B cell (primary cell): ENCODE data around the gene FAM81A. TPM values are rescaled to one million over a fixed set of nuclear protein-coding genes. Genes with fewer than 3 reads are reported as not detected.

ENCODE experiments used
- ATAC-seq: fragments of 200-7000 bp; cut with Tn5 transposase; one replicate; pipeline ENCODE4 v1.10.0; 2021; ENCODE audit warnings: low read depth, mild to moderate bottlenecking, moderate number of reproducible peaks, moderate library complexity
- CTCF ChIA-PET: fragments of 350-600 bp; sonication (Branson Sonifier 250); formaldehyde crosslinking; loops from one replicate; lab custom pipeline; 2021; ENCODE audit warnings: antibody characterized with exemption, inconsistent platforms; lab: Charles Lee
- POLR2A ChIA-PET: fragments of 350-600 bp; sonication (Branson Sonifier 250); formaldehyde crosslinking; loops from one replicate; lab custom pipeline; 2021; ENCODE audit warnings: antibody characterized with exemption; lab: Charles Lee
- DNase-seq: peaks from one replicate; pipeline ENCODE4 v3.0.0; 2013
- H2AFZ ChIP-seq: 2 replicates; pipeline ENCODE4 v1.6.1; 2012; ENCODE audit warnings: mild to moderate bottlenecking, low read depth, low read length; ENCODE audit not compliant: insufficient read depth, poor library complexity, severe bottlenecking
- H3K27ac ChIP-seq, 2 donors: 1 replicate in 1 of 2; 2 replicates in 1 of 2; pipeline ENCODE4 v1.5.1; 2012 to 2013; ENCODE audit warnings: low read length in 2 of 2, mild to moderate bottlenecking in 2 of 2, moderate library complexity in 1 of 2
- H3K27me3 ChIP-seq, 4 experiments: fragments of 200-600 bp in 1 of 4; sonication (generic) in 1 of 4; replicated peaks in 1 of 4; 1 replicate in 2 of 4; 2 replicates in 2 of 4; pipeline versions ENCODE4 v1.6.1 to v1.7.0; 2013 to 2016; ENCODE audit warnings: low read length in 3 of 4, mild to moderate bottlenecking in 2 of 4, mixed read lengths in 1 of 4, moderate library complexity in 1 of 4; ENCODE audit not compliant: insufficient read depth in 4 of 4, control insufficient read depth in 3 of 4; ENCODE audit errors: control extremely low read depth in 1 of 4
- H3K36me3 ChIP-seq, 2 experiments: replicated peaks in 1 of 2; 1 replicate in 1 of 2; 2 replicates in 1 of 2; pipeline versions ENCODE4 v1.6.1 to v1.7.1; 2013; ENCODE audit warnings: low read length in 1 of 2; ENCODE audit not compliant: insufficient read depth in 2 of 2, control insufficient read depth in 1 of 2; ENCODE audit errors: control extremely low read depth in 1 of 2, extremely low read depth in 1 of 2
- H3K4me1 ChIP-seq, 2 donors: fragments of 200-600 bp in 1 of 2; sonication (generic) in 1 of 2; 1 replicate in 1 of 2; 2 replicates in 1 of 2; pipeline versions ENCODE4 v1.5.1 to v1.6.1; 2013 to 2017; ENCODE audit warnings: low read length in 2 of 2; ENCODE audit not compliant: control insufficient read depth in 2 of 2, insufficient read depth in 2 of 2
- H3K4me2 ChIP-seq: replicated peaks from 2 replicates; pipeline ENCODE3; 2012; ENCODE audit warnings: mild to moderate bottlenecking, low read depth, low read length; ENCODE audit not compliant: poor library complexity, severe bottlenecking
- H3K4me3 ChIP-seq, 5 experiments: fragments of 200-600 bp in 1 of 5; sonication (generic) in 1 of 5; 1 replicate in 3 of 5; 2 replicates in 2 of 5; pipeline versions ENCODE4 v1.5.1 to v1.7.0; 2011 to 2016; ENCODE audit warnings: low read length in 4 of 5, mild to moderate bottlenecking in 4 of 5, low read depth in 2 of 5, control low read depth in 1 of 5, moderate library complexity in 1 of 5; ENCODE audit not compliant: insufficient read depth in 1 of 5; ENCODE audit errors: control extremely low read depth in 1 of 5, extremely low read depth in 1 of 5
- H3K79me2 ChIP-seq: fragments of 200-600 bp; sonication (generic); one replicate; pipeline ENCODE4 v1.6.0; 2016; ENCODE audit warnings: low read length; ENCODE audit not compliant: control insufficient read depth, insufficient read depth
- H3K9ac ChIP-seq: fragments of 200-600 bp; sonication (generic); 2 replicates; pipeline ENCODE4 v1.6.1; 2017; ENCODE audit warnings: mild to moderate bottlenecking, low read length, moderate library complexity
- H3K9me3 ChIP-seq, 3 donors: one replicate each; pipeline versions ENCODE4 v1.6.1 to v1.7.1; 2013; ENCODE audit warnings: low read length in 2 of 3; ENCODE audit not compliant: control insufficient read depth in 2 of 3, insufficient read depth in 1 of 3; ENCODE audit errors: control extremely low read depth in 1 of 3
- H4K20me1 ChIP-seq: 2 replicates; pipeline ENCODE4 v1.6.0; 2012; ENCODE audit warnings: mild to moderate bottlenecking, low read length; ENCODE audit not compliant: insufficient read depth, control insufficient read depth, poor library complexity, severe bottlenecking
- H3K27ac Mint-ChIP-seq: one replicate; pipeline ENCODE4 v1.8.0; 2021; ENCODE audit warnings: mixed read lengths
- H3K27me3 Mint-ChIP-seq: one replicate; pipeline ENCODE4 v1.8.0; 2021; ENCODE audit warnings: mixed read lengths
- H3K4me1 Mint-ChIP-seq: one replicate; pipeline ENCODE4 v1.8.0; 2021; ENCODE audit warnings: mixed read lengths
- H3K4me3 Mint-ChIP-seq: one replicate; pipeline ENCODE4 v1.8.0; 2021; ENCODE audit warnings: mixed read lengths
- H3K9me3 Mint-ChIP-seq: one replicate; pipeline ENCODE4 v1.8.0; 2022; ENCODE audit warnings: mixed read lengths; ENCODE audit not compliant: insufficient read depth
- EZH2 ChIP-seq: IDR thresholded peaks from 2 replicates; pipeline ENCODE4 v1.6.1; 2012; ENCODE audit warnings: borderline replicate concordance, low read depth, mild to moderate bottlenecking, moderate library complexity, low read length; ENCODE audit not compliant: insufficient read depth, poor library complexity, severe bottlenecking
- WGBS: methylation state at CpG from one replicate; pipeline ENCODE4 v1.1.5; 2013; ENCODE audit warnings: missing lambda C conversion rate; ENCODE audit not compliant: insufficient coverage; 5-methylcytosine and 5-hydroxymethylcytosine counted together
- intact Hi-C: fragments of 100-400 bp; cut with micrococcal nuclease; formaldehyde crosslinking; loops from one replicate; pipeline ENCODE4 v1.10.0; 2022
- polyA plus RNA-seq: library from polyadenylated mRNA; depleted of rRNA; stranded (reverse); fragments of >200 nt; gene quantifications from 2 replicates; pipeline ENCODE4 v1.2.3, GENCODE V29; 2012
- total RNA-seq, 2 donors: library from RNA; stranded (reverse); fragments of 120-200 nt in 1 of 2; gene quantifications; 1 replicate in 1 of 2; 2 replicates in 1 of 2; pipeline versions ENCODE4 v1.2.3 to v1.2.4, GENCODE V29; 2013 to 2022
- TF ChIP-seq, protein P1 (sequence below): fragments of 200-600 bp; IDR thresholded peaks from one replicate; pipeline ENCODE4 v1.8.0; 2022; ENCODE audit warnings: antibody characterized with exemption, mild to moderate bottlenecking

The FAM81A gene
- total and polyA plus RNA-seq, 2 donors (not counting 1 experiment from before 2014, with no cell fraction given), result 2.0 to 3.9 TPM

DNA sequence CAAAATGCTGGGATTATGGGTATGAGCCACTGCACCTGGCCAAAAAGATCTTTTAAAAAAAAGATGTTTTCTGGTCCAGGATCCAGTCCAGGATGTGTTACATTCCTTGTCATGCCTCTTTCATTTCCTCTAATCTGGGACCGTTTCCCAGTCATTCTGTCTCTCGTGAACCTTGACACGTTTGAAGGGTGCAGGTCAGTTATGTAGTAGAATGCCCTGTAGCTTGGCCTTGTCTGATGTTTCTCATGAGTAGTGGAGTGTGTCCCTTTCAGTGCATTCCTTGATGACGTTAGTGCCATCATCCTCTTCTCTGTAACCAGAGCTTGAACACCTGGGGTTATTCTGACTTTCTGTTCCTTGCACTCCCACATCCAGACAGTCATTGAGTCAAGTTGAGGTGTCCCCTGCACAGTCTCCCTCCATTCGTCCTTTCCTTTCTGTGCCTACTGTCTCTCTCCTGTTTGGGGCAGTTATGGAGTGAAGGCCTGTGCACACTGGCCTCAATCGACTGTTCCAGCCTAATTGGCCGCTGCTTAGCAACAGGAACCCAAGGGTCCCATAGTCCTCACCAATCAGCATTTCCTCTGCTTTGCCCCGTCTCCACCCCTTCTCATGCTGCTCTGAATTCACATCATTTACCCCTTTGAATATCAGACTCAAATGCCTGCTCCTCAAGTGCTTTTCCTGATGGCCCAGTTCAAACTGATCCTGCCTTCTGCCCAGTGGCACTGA is 5.5 kb downstream of the FAM81A start:
- ChIA-PET POLR2A (no interaction called here), CTCF (no interaction called here)
- DNase-seq (no peak), ATAC-seq (no peak)
- peaks cover 36% of the 10 kb centered on the region for H3K4me1 Mint-ChIP-seq
- H2AFZ ChIP-seq, result no peak overlapping the region
- no peaks in the 10 kb centered on the region for H3K9me3 ChIP-seq
- H3K36me3 ChIP-seq, result no peaks in the 10 kb centered on the region
- no peaks in the 10 kb centered on the region for H3K9me3 Mint-ChIP-seq
- no peaks in the 10 kb centered on the region for H3K79me2 ChIP-seq
- no peaks in the 10 kb centered on the region for H3K27me3 Mint-ChIP-seq
- no peak overlapping the region for H3K9ac ChIP-seq
- peak overlapping the region; percentile 44 for H3K27ac Mint-ChIP-seq
- no peak overlapping the region for H3K4me2 ChIP-seq
- 96% methylated on average over 3 of the region's 8 CpGs for WGBS
- intact Hi-C loops, result no loop called here
- H3K4me3 Mint-ChIP-seq, result no peak overlapping the region
- H3K27ac ChIP-seq, result no peak overlapping the region
- H3K4me1 ChIP-seq, result peaks cover 18 to 26% of the 10 kb centered on the region in 2 donors
- no peaks in the 10 kb centered on the region for H4K20me1 ChIP-seq
- no peak for TF ChIP-seq EZH2
- TF ChIP-seq, protein P1, sequence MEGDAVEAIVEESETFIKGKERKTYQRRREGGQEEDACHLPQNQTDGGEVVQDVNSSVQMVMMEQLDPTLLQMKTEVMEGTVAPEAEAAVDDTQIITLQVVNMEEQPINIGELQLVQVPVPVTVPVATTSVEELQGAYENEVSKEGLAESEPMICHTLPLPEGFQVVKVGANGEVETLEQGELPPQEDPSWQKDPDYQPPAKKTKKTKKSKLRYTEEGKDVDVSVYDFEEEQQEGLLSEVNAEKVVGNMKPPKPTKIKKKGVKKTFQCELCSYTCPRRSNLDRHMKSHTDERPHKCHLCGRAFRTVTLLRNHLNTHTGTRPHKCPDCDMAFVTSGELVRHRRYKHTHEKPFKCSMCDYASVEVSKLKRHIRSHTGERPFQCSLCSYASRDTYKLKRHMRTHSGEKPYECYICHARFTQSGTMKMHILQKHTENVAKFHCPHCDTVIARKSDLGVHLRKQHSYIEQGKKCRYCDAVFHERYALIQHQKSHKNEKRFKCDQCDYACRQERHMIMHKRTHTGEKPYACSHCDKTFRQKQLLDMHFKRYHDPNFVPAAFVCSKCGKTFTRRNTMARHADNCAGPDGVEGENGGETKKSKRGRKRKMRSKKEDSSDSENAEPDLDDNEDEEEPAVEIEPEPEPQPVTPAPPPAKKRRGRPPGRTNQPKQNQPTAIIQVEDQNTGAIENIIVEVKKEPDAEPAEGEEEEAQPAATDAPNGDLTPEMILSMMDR, result no peak
- H3K27me3 ChIP-seq, result no peaks in the 10 kb centered on the region
- no peak overlapping the region for H3K4me3 ChIP-seq

DNA sequence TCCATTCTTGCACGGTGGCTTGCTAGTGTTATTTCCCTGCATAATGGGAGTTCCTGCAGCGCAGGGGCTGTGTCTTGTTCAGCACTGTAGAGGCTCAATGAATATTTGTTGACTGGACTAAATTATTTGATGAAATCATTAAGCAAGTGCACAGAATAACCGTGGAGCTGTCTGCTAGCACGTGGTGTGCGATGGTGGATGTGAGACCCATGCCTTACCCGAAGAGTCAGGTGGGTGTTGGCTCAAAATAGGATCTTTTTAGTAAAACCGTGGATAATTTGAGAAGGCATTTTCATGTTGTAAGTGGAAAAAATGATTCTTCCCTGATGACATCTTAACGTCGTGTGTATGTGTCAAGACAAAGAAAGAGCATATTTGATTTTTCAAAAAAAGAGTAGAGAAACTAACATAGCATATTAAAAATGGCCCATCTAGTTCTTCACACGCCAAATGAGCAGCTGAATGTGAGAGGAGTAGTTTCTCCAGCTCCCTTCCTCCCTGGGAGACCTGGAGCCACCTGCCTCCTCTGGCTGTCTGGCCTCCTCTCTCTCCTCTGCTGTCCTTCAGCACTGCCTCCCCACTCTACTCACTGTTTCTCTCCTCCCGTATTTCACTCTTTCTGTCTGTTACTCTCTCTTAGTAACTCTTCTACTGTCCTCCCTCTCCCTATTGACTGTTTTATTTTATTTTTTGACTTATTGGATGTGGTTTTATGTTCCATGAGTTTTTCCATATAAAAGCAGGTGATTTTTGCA is 6.3 kb downstream of the FAM81A start:
- no peak overlapping the region for H3K9ac ChIP-seq
- no peaks in the 10 kb centered on the region for H3K27me3 ChIP-seq
- no peak overlapping the region for H3K4me2 ChIP-seq
- WGBS, result 98% methylated on average over 6 of the region's 11 CpGs
- DNase-seq (no peak), ATAC-seq (no peak)
- H3K27ac ChIP-seq, result no peak overlapping the region
- Mint-ChIP-seq H3K27ac (no peak overlapping the region), H3K9me3 (no peaks in the 10 kb centered on the region), H3K4me1 (peaks cover 31% of the 10 kb centered on the region), H3K4me3 (no peak overlapping the region), H3K27me3 (no peaks in the 10 kb centered on the region)
- H4K20me1 ChIP-seq, result no peaks in the 10 kb centered on the region
- CTCF ChIA-PET, result no interaction called here
- POLR2A ChIA-PET, result no interaction called here
- intact Hi-C loops, result no loop called here
- peaks cover 14 to 22% of the 10 kb centered on the region in 2 donors for H3K4me1 ChIP-seq
- H3K4me3 ChIP-seq, result no peak overlapping the region
- H3K9me3 ChIP-seq, result no peaks in the 10 kb centered on the region
- no peaks in the 10 kb centered on the region for H3K79me2 ChIP-seq
- H2AFZ ChIP-seq, result no peak overlapping the region
- H3K36me3 ChIP-seq, result no peaks in the 10 kb centered on the region
- no peak for TF ChIP-seq EZH2
- TF ChIP-seq, protein P1, result no peak
